Muscle layer of duodenum (tissue), 2 donors: ENCODE results near the gene STIP1.
"Not testable (repeated sequence)": the region's sequence is repeated elsewhere in the genome, so short reads cannot be mapped to it uniquely, and the experiment has no call there.

ENCODE experiments used
- H3K27ac ChIP-seq: one replicate; pipeline ENCODE4 v1.7.0; 2013; ENCODE audit warnings: mild to moderate bottlenecking, low read length
- H3K27me3 ChIP-seq: one replicate; pipeline ENCODE4 v1.7.0; 2013; ENCODE audit warnings: low read depth, mild to moderate bottlenecking, control low read depth, low read length
- H3K36me3 ChIP-seq, 2 donors: one replicate each; pipeline ENCODE4 v1.7.0; 2013; ENCODE audit warnings: low read length in 2 of 2, control low read depth in 1 of 2, mild to moderate bottlenecking in 1 of 2; ENCODE audit not compliant: insufficient read depth in 2 of 2, control insufficient read depth in 1 of 2
- H3K4me1 ChIP-seq, 2 donors: one replicate each; pipeline ENCODE4 v1.7.0; 2013; ENCODE audit warnings: low read length in 2 of 2, mild to moderate bottlenecking in 2 of 2, control low read depth in 1 of 2, moderate library complexity in 1 of 2; ENCODE audit not compliant: insufficient read depth in 2 of 2, control insufficient read depth in 1 of 2
- H3K4me3 ChIP-seq, 2 donors: one replicate each; pipeline ENCODE4 v1.7.0; 2013; ENCODE audit warnings: low read length in 2 of 2, low read depth in 1 of 2, mild to moderate bottlenecking in 1 of 2
- H3K9me3 ChIP-seq, 2 donors: one replicate each; pipeline ENCODE4 v1.7.0; 2013; ENCODE audit warnings: low read length in 2 of 2, control low read depth in 1 of 2, mild to moderate bottlenecking in 1 of 2; ENCODE audit not compliant: control insufficient read depth in 1 of 2
- donor health status: healthy.

The STIP1 gene

GRCh38 chr11:64148917-64149617 is 36.9 kb upstream of the STIP1 start:
- H3K27me3 ChIP-seq, result no peaks in the 10 kb centered on the region
- no peaks in the 10 kb centered on the region for H3K36me3 ChIP-seq
- H3K27ac ChIP-seq, result no peak overlapping the region
- H3K4me1 ChIP-seq, result peaks cover 0 to 16% of the 10 kb centered on the region in 2 donors
- H3K9me3 ChIP-seq, result no peaks in the 10 kb centered on the region
- H3K4me3 ChIP-seq, result peak overlapping the region in 1 of 2 donors; percentile 45

GRCh38 chr11:64150051-64150450 is 35.9 kb upstream of the STIP1 start:
- no peaks in the 10 kb centered on the region for H3K9me3 ChIP-seq
- H3K4me3 ChIP-seq, result no peak overlapping the region
- H3K27ac ChIP-seq, result no peak overlapping the region
- no peaks in the 10 kb centered on the region for H3K27me3 ChIP-seq
- peaks cover 0 to 16% of the 10 kb centered on the region in 2 donors for H3K4me1 ChIP-seq
- no peaks in the 10 kb centered on the region for H3K36me3 ChIP-seq

GRCh38 chr11:64150481-64151239 is 35.3 kb upstream of the STIP1 start:
- Histone ChIP-seq H3K4me3 (no peak overlapping the region), H3K36me3 (no peaks in the 10 kb centered on the region), H3K27me3 (no peaks in the 10 kb centered on the region), H3K9me3 (no peaks in the 10 kb centered on the region), H3K4me1 (peaks cover 0 to 16% of the 10 kb centered on the region in 2 donors), H3K27ac (no peak overlapping the region)

GRCh38 chr11:64151337-64151736 is 34.6 kb upstream of the STIP1 start:
- H3K27me3 ChIP-seq, result no peaks in the 10 kb centered on the region
- no peaks in the 10 kb centered on the region for H3K9me3 ChIP-seq
- H3K4me1 ChIP-seq, result peaks cover 0 to 16% of the 10 kb centered on the region in 2 donors
- no peaks in the 10 kb centered on the region for H3K36me3 ChIP-seq
- no peak overlapping the region for H3K27ac ChIP-seq
- no peak overlapping the region for H3K4me3 ChIP-seq

GRCh38 chr11:64152841-64153691 is 32.9 kb upstream of the STIP1 start:
- H3K36me3 ChIP-seq, result no peaks in the 10 kb centered on the region
- H3K9me3 ChIP-seq, result no peaks in the 10 kb centered on the region
- H3K27me3 ChIP-seq, result no peaks in the 10 kb centered on the region
- H3K4me3 ChIP-seq, result no peak overlapping the region
- H3K27ac ChIP-seq, result no peak overlapping the region
- H3K4me1 ChIP-seq, result peaks cover 0 to 13% of the 10 kb centered on the region in 2 donors

GRCh38 chr11:64153812-64154211 is 32.2 kb upstream of the STIP1 start:
- Histone ChIP-seq H3K36me3 (no peaks in the 10 kb centered on the region), H3K4me1 (peaks cover 0 to 6% of the 10 kb centered on the region in 2 donors), H3K27ac (no peak overlapping the region), H3K27me3 (no peaks in the 10 kb centered on the region), H3K4me3 (no peak overlapping the region), H3K9me3 (no peaks in the 10 kb centered on the region)

- H3K36me3 ChIP-seq, result no peaks in the 10 kb centered on the region
- H3K9me3 ChIP-seq, result no peaks in the 10 kb centered on the region
- no peaks in the 10 kb centered on the region for H3K4me1 ChIP-seq
- H3K4me3 ChIP-seq, result no peak overlapping the region
- no peak overlapping the region for H3K27ac ChIP-seq
- no peaks in the 10 kb centered on the region for H3K27me3 ChIP-seq
Measured at GRCh38 chr11:64156235-64157011, 29.5 kb upstream of the STIP1 start.

- Histone ChIP-seq H3K27me3 (no peaks in the 10 kb centered on the region), H3K4me1 (no peaks in the 10 kb centered on the region), H3K27ac (no peak overlapping the region), H3K4me3 (no peak overlapping the region), H3K36me3 (no peaks in the 10 kb centered on the region), H3K9me3 (no peaks in the 10 kb centered on the region)
Measured at GRCh38 chr11:64157631-64158394, 28.2 kb upstream of the STIP1 start.

GRCh38 chr11:64161037-64161436 is 24.9 kb upstream of the STIP1 start:
- H3K9me3 ChIP-seq, result no peaks in the 10 kb centered on the region
- H3K4me3 ChIP-seq, result no peak overlapping the region
- peaks cover 0 to 16% of the 10 kb centered on the region in 2 donors for H3K4me1 ChIP-seq
- no peaks in the 10 kb centered on the region for H3K27me3 ChIP-seq
- H3K27ac ChIP-seq, result no peak overlapping the region
- H3K36me3 ChIP-seq, result no peaks in the 10 kb centered on the region

- H3K4me3 ChIP-seq, H3K27me3 ChIP-seq, H3K9me3 ChIP-seq, H3K36me3 ChIP-seq, H3K27ac ChIP-seq: not testable (repeated sequence)
- H3K4me1 ChIP-seq, result peaks cover 0 to 16% of the 10 kb centered on the region in 2 donors
Measured at GRCh38 chr11:64162769-64163168, 23.2 kb upstream of the STIP1 start.
